ENCODE data around the gene CLN6. TPM values are rescaled to one million over a fixed set of nuclear protein-coding genes. Genes with fewer than 3 reads are reported as not detected.
A peak's percentile ranks its signal among the peaks of the same experiment; 100 is the strongest.
"Not testable (repeated sequence)": the region's sequence is repeated elsewhere in the genome, so short reads cannot be mapped to it uniquely, and the experiment has no call there.

CLN6 gene
- total RNA-seq, 1 donor from 2014 or later: 102 TPM

- Mint-ChIP-seq H3K27me3 (no peaks in the 10 kb centered on the region), H3K9me3 (no peaks in the 10 kb centered on the region), H3K4me3 (no peak overlapping the region), H3K27ac (peak overlapping the region; percentile 11), H3K36me3 (ENCODE audit: low read depth) (peaks cover 60% of the 10 kb centered on the region), H3K4me1 (no peaks in the 10 kb centered on the region)
- no peak for DNase-seq
- intact Hi-C loops (cut with micrococcal nuclease): no loop called here
These were observed 37.4 kb downstream of the CLN6 start for GRCh38 chr15:68192117-68192516.

GRCh38 chr15:68191555-68191954, 38.0 kb downstream of the CLN6 start:
- Mint-ChIP-seq H3K36me3 (ENCODE audit: low read depth) (peaks cover 60% of the 10 kb centered on the region), H3K4me1 (no peaks in the 10 kb centered on the region), H3K9me3 (no peaks in the 10 kb centered on the region), H3K27ac (no peak overlapping the region), H3K27me3 (no peaks in the 10 kb centered on the region), H3K4me3 (no peak overlapping the region)
- no peak for DNase-seq
- intact Hi-C loops (cut with micrococcal nuclease): no loop called here

- Mint-ChIP-seq H3K36me3 (ENCODE audit: low read depth) (peaks cover 63% of the 10 kb centered on the region), H3K9me3 (no peaks in the 10 kb centered on the region), H3K4me3 (no peak overlapping the region), H3K27me3 (no peaks in the 10 kb centered on the region), H3K4me1 (no peaks in the 10 kb centered on the region), H3K27ac (no peak overlapping the region)
- DNase-seq: peak; percentile 2
- intact Hi-C loops (cut with micrococcal nuclease): no loop called here
These were observed 39.5 kb downstream of the CLN6 start for GRCh38 chr15:68190048-68190447.

GRCh38 chr15:68188647-68189046, 40.9 kb downstream of the CLN6 start:
- peaks cover 66% of the 10 kb centered on the region for H3K36me3 Mint-ChIP-seq (ENCODE audit: low read depth)
- no peak overlapping the region for H3K4me3 Mint-ChIP-seq
- intact Hi-C loops (cut with micrococcal nuclease): loop anchor here (10.0 kb wide), 1 partner anchor 134 kb away; the partner anchor contains the start of gene PIAS1
- no peak for DNase-seq
- no peaks in the 10 kb centered on the region for H3K4me1 Mint-ChIP-seq
- no peaks in the 10 kb centered on the region for H3K9me3 Mint-ChIP-seq
- H3K27ac Mint-ChIP-seq: no peak overlapping the region
- H3K27me3 Mint-ChIP-seq: no peaks in the 10 kb centered on the region

- Mint-ChIP-seq H3K4me1 (no peaks in the 10 kb centered on the region), H3K4me3 (no peak overlapping the region), H3K27me3 (no peaks in the 10 kb centered on the region), H3K36me3 (ENCODE audit: low read depth) (peaks cover 65% of the 10 kb centered on the region), H3K9me3 (no peaks in the 10 kb centered on the region), H3K27ac (no peak overlapping the region)
- intact Hi-C loops (cut with micrococcal nuclease): loop anchor here (10.0 kb wide), 1 partner anchor 133 kb away; the partner anchor contains the start of gene PIAS1
- peak; percentile 47 for DNase-seq
These were observed 42.0 kb downstream of the CLN6 start for GRCh38 chr15:68187559-68187958.

GRCh38 chr15:68186671-68187397, 42.7 kb downstream of the CLN6 start:
- Mint-ChIP-seq H3K27ac (no peak overlapping the region), H3K9me3 (no peaks in the 10 kb centered on the region), H3K4me1 (no peaks in the 10 kb centered on the region), H3K4me3 (no peak overlapping the region), H3K36me3 (ENCODE audit: low read depth) (peaks cover 59% of the 10 kb centered on the region), H3K27me3 (no peaks in the 10 kb centered on the region)
- intact Hi-C loops (cut with micrococcal nuclease): loop anchor here (10.0 kb wide), 1 partner anchor 132 kb away; the partner anchor contains the start of gene PIAS1
- peak; percentile 45 for DNase-seq

- H3K4me1 Mint-ChIP-seq: no peaks in the 10 kb centered on the region
- H3K4me3 Mint-ChIP-seq: no peak overlapping the region
- DNase-seq: peak; percentile 45
- intact Hi-C loops (cut with micrococcal nuclease): loop anchor here (10.0 kb wide), 1 partner anchor 130 kb away; the partner anchor contains the start of gene PIAS1
- H3K27ac Mint-ChIP-seq: no peak overlapping the region
- H3K36me3 Mint-ChIP-seq (ENCODE audit: low read depth): peaks cover 57% of the 10 kb centered on the region
- no peaks in the 10 kb centered on the region for H3K9me3 Mint-ChIP-seq
- H3K27me3 Mint-ChIP-seq: no peaks in the 10 kb centered on the region
These were observed 44.7 kb downstream of the CLN6 start for GRCh38 chr15:68184616-68185480.

- H3K27ac Mint-ChIP-seq: peak overlapping the region; percentile 9
These were observed 45.8 kb downstream of the CLN6 start for GRCh38 chr15:68183616-68184315.

GRCh38 chr15:68177742-68178141, 51.8 kb downstream of the CLN6 start:
- no peak overlapping the region for H3K4me3 Mint-ChIP-seq
- H3K4me1 Mint-ChIP-seq: no peaks in the 10 kb centered on the region
- H3K27ac Mint-ChIP-seq: peak overlapping the region; percentile 64
- H3K36me3 Mint-ChIP-seq (ENCODE audit: low read depth): peaks cover 43% of the 10 kb centered on the region
- no peaks in the 10 kb centered on the region for H3K9me3 Mint-ChIP-seq
- no peaks in the 10 kb centered on the region for H3K27me3 Mint-ChIP-seq
- intact Hi-C loops (cut with micrococcal nuclease): no loop called here
- DNase-seq: no peak

More at GRCh38 chr15:68183616-68184315, 45.8 kb downstream of the CLN6 start:
- H3K27me3 Mint-ChIP-seq: no peaks in the 10 kb centered on the region
- intact Hi-C loops (cut with micrococcal nuclease): loop anchor here (10.0 kb wide), 1 partner anchor 129 kb away; the partner anchor contains the start of gene PIAS1
- DNase-seq: peak; percentile 34
- H3K4me3 Mint-ChIP-seq: no peak overlapping the region
- no peaks in the 10 kb centered on the region for H3K4me1 Mint-ChIP-seq
- peaks cover 53% of the 10 kb centered on the region for H3K36me3 Mint-ChIP-seq (ENCODE audit: low read depth)
- no peaks in the 10 kb centered on the region for H3K9me3 Mint-ChIP-seq

- Mint-ChIP-seq H3K9me3 (no peaks in the 10 kb centered on the region), H3K4me1 (no peaks in the 10 kb centered on the region), H3K36me3 (ENCODE audit: low read depth) (peaks cover 44% of the 10 kb centered on the region), H3K27ac (no peak overlapping the region), H3K27me3 (no peaks in the 10 kb centered on the region), H3K4me3 (no peak overlapping the region)
- no peak for DNase-seq
- intact Hi-C loops (cut with micrococcal nuclease): no loop called here
These were observed 52.9 kb downstream of the CLN6 start for GRCh38 chr15:68176601-68177000.

- Mint-ChIP-seq H3K27ac (no peak overlapping the region), H3K4me1 (no peaks in the 10 kb centered on the region), H3K9me3 (no peaks in the 10 kb centered on the region), H3K36me3 (ENCODE audit: low read depth) (peaks cover 39% of the 10 kb centered on the region), H3K27me3 (no peaks in the 10 kb centered on the region), H3K4me3 (no peak overlapping the region)
- intact Hi-C loops (cut with micrococcal nuclease): no loop called here
- DNase-seq: no peak
These were observed 54.0 kb downstream of the CLN6 start for GRCh38 chr15:68175526-68175925.

- H3K4me1 Mint-ChIP-seq: no peaks in the 10 kb centered on the region
- DNase-seq: no peak
- no peak overlapping the region for H3K27ac Mint-ChIP-seq
- intact Hi-C loops (cut with micrococcal nuclease): no loop called here
- no peak overlapping the region for H3K4me3 Mint-ChIP-seq
- H3K27me3 Mint-ChIP-seq: no peaks in the 10 kb centered on the region
- H3K36me3 Mint-ChIP-seq (ENCODE audit: low read depth): peaks cover 30% of the 10 kb centered on the region
- no peaks in the 10 kb centered on the region for H3K9me3 Mint-ChIP-seq
These were observed 56.4 kb downstream of the CLN6 start for GRCh38 chr15:68173119-68173518.

GRCh38 chr15:68172037-68172436, 57.5 kb downstream of the CLN6 start:
- H3K27me3 Mint-ChIP-seq; intact Hi-C loops (cut with micrococcal nuclease); H3K9me3 Mint-ChIP-seq; H3K27ac Mint-ChIP-seq; H3K4me3 Mint-ChIP-seq; DNase-seq; H3K4me1 Mint-ChIP-seq: not testable (repeated sequence)
- peaks cover 22% of the 10 kb centered on the region for H3K36me3 Mint-ChIP-seq (ENCODE audit: low read depth)

All from activated CD4-positive, alpha-beta T cell treated with anti-CD3 and anti-CD28 coated beads, Interleukin-2, amount 10 ng/mL, durations not matched to agents 24 days and 14 days (primary cell).